SU-DHL-6 (cell line): ENCODE data around the gene LAMB2.

ENCODE experiments used
- H2AFZ ChIP-seq: fragments of 200-600 bp; sonication (generic); 2 replicates; pipeline ENCODE4 v1.6.1; 2014; ENCODE audit warnings: low read depth, mild to moderate bottlenecking, moderate library complexity, mixed read lengths, antibody characterized with exemption, low read length; ENCODE audit not compliant: severe bottlenecking
- H3F3A ChIP-seq: fragments of 200-600 bp; shearing (Covaris generic); 2 replicates; pipeline ENCODE4 v1.6.0; 2016; ENCODE audit warnings: antibody characterized with exemption, mild to moderate bottlenecking; ENCODE audit not compliant: insufficient read depth
- H3K27ac ChIP-seq: fragments of 200-600 bp; sonication (generic); 2 replicates; pipeline ENCODE4 v1.5.1; 2016; ENCODE audit warnings: low read depth, mild to moderate bottlenecking, low read length, moderate library complexity, mixed read lengths
- H3K27me3 ChIP-seq: fragments of 200-600 bp; sonication (generic), shearing (Covaris generic); 2 replicates; pipeline ENCODE4 v1.6.0; 2014; ENCODE audit warnings: mild to moderate bottlenecking, low read length
- H3K36me3 ChIP-seq: fragments of 200-600 bp; sonication (generic); 2 replicates; pipeline ENCODE4 v1.6.1; 2014; ENCODE audit warnings: mild to moderate bottlenecking, low read length, mixed read lengths
- H3K4me2 ChIP-seq: fragments of 300-600, 200-600 bp; shearing (Covaris generic), sonication (generic); 2 replicates; pipeline ENCODE4 v1.6.0; 2014; ENCODE audit warnings: low read length, low read depth, mild to moderate bottlenecking; ENCODE audit not compliant: poor library complexity, severe bottlenecking
- H3K4me3 ChIP-seq: fragments of 200-600 bp; sonication (generic); 2 replicates; pipeline ENCODE4 v1.5.1; 2014; ENCODE audit warnings: antibody characterized with exemption, low read length, mild to moderate bottlenecking, mixed read lengths; ENCODE audit not compliant: insufficient read depth, poor library complexity, severe bottlenecking
- H3K79me2 ChIP-seq: fragments of 200-600 bp; sonication (generic); 2 replicates; pipeline ENCODE4 v1.6.1; 2014; ENCODE audit warnings: mild to moderate bottlenecking, low read length, moderate library complexity; ENCODE audit not compliant: insufficient read depth
- H3K9ac ChIP-seq: fragments of 200-600 bp; sonication (generic); 2 replicates; pipeline ENCODE4 v1.7.0; 2014; ENCODE audit warnings: mild to moderate bottlenecking, low read length
- H3K9me2 ChIP-seq: fragments of 200-600 bp; sonication (generic); replicated peaks from 2 replicates; pipeline ENCODE4 v1.6.1; 2014; ENCODE audit warnings: low read length; ENCODE audit not compliant: insufficient read depth
- H3K9me3 ChIP-seq: fragments of 200-600 bp; sonication (generic); 2 replicates; pipeline ENCODE4 v1.6.1; 2014; ENCODE audit warnings: low read length, mixed read lengths; ENCODE audit not compliant: insufficient read depth
- H4K20me1 ChIP-seq: fragments of 200-600 bp; sonication (generic); 2 replicates; pipeline ENCODE4 v1.6.1; 2014; ENCODE audit warnings: low read depth, mild to moderate bottlenecking, antibody characterized with exemption, low read length, moderate library complexity, mixed read lengths
- EZH2phosphoT487 ChIP-seq: fragments of 200-600 bp; sonication (generic), shearing (Covaris generic); conservative IDR thresholded peaks from 2 replicates; pipeline ENCODE4 v1.6.1; 2018; ENCODE audit warnings: mild to moderate bottlenecking, antibody characterized with exemption, low read length, moderate library complexity, mixed read lengths
- TF ChIP-seq, protein P1 (sequence below): fragments of 200-600 bp; sonication (generic); IDR thresholded peaks from one replicate; pipeline ENCODE4 v1.5.1; 2017; ENCODE audit warnings: antibody characterized with exemption, mild to moderate bottlenecking, low read length, moderate library complexity; ENCODE audit not compliant: insufficient read depth, poor library complexity, severe bottlenecking

Gene LAMB2

DNA sequence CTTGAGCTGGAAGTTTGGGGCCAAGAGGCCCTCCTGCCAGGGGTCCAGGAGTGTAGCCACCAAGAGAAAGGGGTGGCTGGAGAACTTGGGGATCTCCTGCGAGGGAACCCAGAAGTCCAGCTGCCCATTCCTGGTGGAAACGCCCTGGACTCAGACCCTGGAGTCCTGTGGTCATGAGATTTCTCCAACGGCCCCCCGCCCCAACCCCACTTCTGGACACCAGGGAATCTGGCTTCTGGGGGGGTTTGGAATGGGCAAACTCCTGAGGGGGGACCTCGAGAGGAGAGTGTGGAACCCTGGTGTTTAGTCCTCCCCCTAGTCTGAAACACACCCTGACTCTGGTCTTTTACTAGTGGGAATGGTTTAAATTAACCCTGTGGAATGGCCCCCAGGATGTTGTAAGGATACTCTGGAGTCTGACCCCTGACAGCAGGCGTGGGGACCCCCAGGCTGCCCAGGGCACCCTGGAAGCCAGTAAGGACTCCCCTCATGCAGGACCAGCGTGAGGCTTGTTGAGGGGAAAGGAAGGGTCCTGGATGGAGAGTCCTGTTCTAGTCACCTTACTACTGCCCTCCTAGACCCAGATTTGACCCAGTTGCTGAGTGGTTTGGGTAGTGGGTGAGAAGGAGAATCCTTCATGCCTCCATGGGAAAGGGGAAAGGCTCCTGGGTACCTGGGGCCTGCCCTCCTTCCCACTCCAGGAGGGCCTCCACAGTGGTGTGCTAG, 39.1 kb upstream of the LAMB2 start:
- TF ChIP-seq EZH2phosphoT487, result no peak
- TF ChIP-seq, protein P1, sequence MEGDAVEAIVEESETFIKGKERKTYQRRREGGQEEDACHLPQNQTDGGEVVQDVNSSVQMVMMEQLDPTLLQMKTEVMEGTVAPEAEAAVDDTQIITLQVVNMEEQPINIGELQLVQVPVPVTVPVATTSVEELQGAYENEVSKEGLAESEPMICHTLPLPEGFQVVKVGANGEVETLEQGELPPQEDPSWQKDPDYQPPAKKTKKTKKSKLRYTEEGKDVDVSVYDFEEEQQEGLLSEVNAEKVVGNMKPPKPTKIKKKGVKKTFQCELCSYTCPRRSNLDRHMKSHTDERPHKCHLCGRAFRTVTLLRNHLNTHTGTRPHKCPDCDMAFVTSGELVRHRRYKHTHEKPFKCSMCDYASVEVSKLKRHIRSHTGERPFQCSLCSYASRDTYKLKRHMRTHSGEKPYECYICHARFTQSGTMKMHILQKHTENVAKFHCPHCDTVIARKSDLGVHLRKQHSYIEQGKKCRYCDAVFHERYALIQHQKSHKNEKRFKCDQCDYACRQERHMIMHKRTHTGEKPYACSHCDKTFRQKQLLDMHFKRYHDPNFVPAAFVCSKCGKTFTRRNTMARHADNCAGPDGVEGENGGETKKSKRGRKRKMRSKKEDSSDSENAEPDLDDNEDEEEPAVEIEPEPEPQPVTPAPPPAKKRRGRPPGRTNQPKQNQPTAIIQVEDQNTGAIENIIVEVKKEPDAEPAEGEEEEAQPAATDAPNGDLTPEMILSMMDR, result no peak
- H2AFZ ChIP-seq, result no peak overlapping the region
- H3K4me2 ChIP-seq, result peak overlapping the region; percentile 65
- no peaks in the 10 kb centered on the region for H3K27me3 ChIP-seq
- no peaks in the 10 kb centered on the region for H3K36me3 ChIP-seq
- H3K79me2 ChIP-seq, result no peaks in the 10 kb centered on the region
- H3F3A ChIP-seq, result no peaks in the 10 kb centered on the region
- H4K20me1 ChIP-seq, result no peaks in the 10 kb centered on the region
- no peaks in the 10 kb centered on the region for H3K9me2 ChIP-seq
- H3K9me3 ChIP-seq, result no peaks in the 10 kb centered on the region
- H3K4me3 ChIP-seq, result no peak overlapping the region
- H3K27ac ChIP-seq, result no peak overlapping the region
- H3K9ac ChIP-seq, result no peak overlapping the region

DNA sequence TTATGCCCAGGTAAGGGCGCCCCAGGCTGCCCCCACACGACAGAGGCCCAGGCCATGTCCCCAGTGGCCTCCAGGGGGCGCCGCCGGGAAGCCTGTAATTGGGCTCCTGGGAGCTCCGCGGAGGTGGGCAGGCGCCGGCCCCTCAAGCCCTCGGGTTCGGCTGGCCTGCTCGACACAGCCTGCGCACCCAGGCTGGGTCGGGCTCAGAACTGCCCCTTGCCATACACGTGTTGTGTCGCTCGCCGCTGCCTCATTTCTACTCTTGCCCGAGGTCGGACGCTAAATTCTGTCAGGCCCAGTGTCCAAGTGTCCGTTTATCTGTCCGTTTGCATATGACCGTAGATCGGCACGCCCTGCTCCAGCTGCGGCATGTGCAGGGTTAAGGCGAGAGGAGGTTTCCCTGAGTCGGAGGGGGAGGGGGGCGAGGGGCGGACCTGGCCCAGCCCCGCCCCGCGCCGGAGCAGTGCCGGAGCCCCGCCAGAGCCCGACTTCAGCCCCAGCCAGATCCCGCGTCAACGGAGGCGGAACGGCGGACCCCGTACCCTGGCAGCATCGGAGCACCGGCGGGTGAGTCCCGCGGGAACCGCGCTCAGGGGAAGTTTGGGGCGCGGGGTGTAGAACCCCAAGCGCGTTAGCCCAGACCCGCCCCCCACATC, 38.4 kb upstream of the LAMB2 start, which contains the start of gene KLHDC8B:
Gene KLHDC8B (plus strand): TSS at position 480 of the 656 bp plus-strand sequence. CDS start 1,172 bp downstream, outside the sequence.
- Histone ChIP-seq H3K4me2 (peak within 1 kb of the TSS; percentile 65), H3K4me3 (peak within 1 kb of the TSS; percentile 47), H3K9me2 (no peaks in the 10 kb centered on the region), H3F3A (no peaks in the 10 kb centered on the region), H4K20me1 (no peaks in the 10 kb centered on the region), H3K79me2 (no peaks in the 10 kb centered on the region), H3K9ac (peak within 1 kb of the TSS; percentile 38; the same call in 1 of the 2 replicates), H3K27ac (no peak within 1 kb of the TSS), H3K36me3 (no peaks in the 10 kb centered on the region), H3K27me3 (no peaks in the 10 kb centered on the region), H3K9me3 (no peaks in the 10 kb centered on the region), H2AFZ (peak within 1 kb of the TSS; percentile 86)
- TF ChIP-seq, protein P1, result peak; percentile 98
- TF ChIP-seq EZH2phosphoT487, result no peak

DNA sequence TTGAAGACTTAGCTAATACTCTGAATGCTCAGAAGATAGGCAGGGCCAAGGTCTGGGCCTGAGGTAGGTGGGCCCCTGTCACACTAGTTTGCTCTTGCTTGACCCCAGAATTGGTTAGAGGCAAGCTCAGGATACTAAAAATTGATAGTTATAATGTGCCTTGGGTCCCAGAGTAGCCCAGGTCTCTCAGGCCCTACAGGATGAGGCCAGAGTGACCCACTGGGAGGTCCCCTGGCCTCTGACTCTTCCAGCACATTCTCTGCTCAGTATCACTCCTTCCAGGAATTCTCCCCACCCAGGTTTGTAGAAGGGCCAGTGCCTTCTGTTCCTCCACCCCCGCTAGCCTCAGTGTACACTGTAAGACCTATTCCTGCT, 37.9 kb upstream of the LAMB2 start:
- Histone ChIP-seq H3K4me2 (peak overlapping the region; percentile 65), H3K9me3 (no peaks in the 10 kb centered on the region), H3K9ac (peak overlapping the region; percentile 38; the same call in 1 of the 2 replicates), H3K27me3 (no peaks in the 10 kb centered on the region), H3K9me2 (no peaks in the 10 kb centered on the region), H3K27ac (no peak overlapping the region), H4K20me1 (no peaks in the 10 kb centered on the region), H3K79me2 (peaks cover 1% of the 10 kb centered on the region), H3K4me3 (peak overlapping the region; percentile 47), H3F3A (no peaks in the 10 kb centered on the region), H2AFZ (peak overlapping the region; percentile 86), H3K36me3 (no peaks in the 10 kb centered on the region)
- TF ChIP-seq, protein P1, result no peak
- no peak for TF ChIP-seq EZH2phosphoT487
